Activated CD8-positive, alpha-beta memory T cell treated with anti-CD3 and anti-CD28 coated beads for 24 hours (primary cell): Measurements from ENCODE around the gene TLL2.
A peak's percentile ranks its signal among the peaks of the same experiment; 100 is the strongest.

ENCODE experiments used
- DNase-seq: peaks from one replicate; pipeline ENCODE4 v3.0.0-alpha.2; 2020

The TLL2 gene

DNA sequence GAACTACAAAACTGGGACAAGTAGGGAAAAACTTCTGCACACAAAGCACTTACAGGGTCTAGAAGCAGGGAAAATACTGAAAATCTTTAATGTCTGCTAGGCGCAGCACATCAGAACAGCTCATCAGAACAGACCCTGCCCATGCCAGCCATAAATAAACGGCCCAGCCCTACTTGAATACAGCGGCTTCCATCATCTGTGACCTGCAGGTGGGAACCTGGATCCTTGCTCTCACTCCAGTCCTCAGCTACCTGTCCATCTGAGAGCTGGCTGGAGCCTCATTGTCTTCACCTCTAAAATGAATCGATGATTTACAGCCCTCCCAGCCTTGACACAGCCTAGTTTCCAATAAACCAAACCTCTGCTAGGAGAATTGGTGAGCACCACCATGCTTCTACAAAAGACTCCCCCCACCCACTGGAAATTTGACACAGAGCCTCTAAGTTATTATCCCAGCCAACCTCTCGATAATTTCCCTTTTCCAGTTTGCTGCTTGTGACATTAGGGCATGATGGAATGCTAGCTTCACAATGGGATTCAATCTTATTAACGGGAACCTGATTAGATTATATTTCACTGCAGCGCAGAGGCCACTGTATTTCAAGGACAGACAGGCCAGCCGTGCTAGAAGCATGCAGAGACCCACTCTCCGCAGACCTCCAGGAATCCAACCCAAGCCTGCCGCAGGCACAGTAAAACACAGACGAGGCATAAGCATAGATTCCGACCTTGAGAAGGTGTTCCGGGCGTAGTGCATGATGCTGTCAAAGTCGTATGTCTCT is 93.3 kb downstream of the TLL2 start:
- no peak for DNase-seq

DNA sequence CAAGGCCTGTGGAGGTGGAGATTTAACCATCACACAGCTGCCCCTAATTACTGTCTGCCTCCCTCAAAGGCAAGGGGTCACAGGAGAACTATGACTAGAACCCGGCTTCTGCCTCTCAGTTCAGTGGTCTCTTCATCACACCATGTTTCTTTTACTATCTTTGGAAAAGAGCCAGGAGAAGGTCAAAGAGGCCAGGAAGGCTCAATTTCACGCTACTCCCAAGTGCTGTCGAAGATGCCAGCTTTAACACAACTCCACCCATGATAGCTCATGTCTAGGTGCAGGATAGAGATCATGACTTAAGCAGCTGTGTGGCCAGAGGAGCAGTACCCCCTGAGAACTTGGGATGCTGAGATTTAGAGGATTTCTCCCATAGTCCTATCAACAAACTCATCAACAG is 94.4 kb downstream of the TLL2 start:
- no peak for DNase-seq

DNA sequence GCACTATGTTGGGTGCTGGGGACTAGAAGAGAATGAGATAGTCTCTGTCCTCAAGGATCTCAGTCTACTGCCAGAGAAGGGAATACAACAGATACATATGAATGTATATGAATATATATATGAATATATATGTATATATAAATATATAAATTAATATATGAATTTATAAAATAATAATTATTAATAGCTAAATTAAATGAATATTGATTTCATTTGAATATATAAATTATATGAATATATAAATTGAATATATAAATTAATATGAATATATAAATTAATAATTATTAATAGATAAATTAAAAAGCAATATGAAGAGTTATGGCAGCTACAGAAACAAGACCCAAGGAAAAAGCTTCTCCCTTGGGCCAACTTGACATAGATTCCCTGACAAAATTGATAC is 95.1 kb downstream of the TLL2 start:
- no peak for DNase-seq

DNA sequence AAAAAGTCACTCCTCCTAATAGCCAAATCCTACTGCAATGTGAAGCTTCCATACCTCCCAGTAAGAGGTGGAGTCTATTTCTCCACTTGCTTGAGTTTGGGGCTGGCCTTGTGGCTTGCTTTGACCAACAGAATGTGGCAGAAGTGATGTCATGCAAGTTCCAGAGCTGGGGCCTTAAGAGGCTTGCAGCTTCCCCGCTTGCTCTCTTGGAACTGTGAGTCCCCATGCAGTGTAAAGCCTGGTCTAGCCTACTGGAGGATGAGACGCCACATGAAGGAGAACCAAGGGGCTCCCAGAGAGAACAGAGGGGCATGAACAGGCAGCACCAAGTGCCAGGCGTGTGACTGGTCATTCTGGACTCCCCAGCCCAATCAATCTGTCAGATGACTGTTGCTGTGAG is 96.3 kb downstream of the TLL2 start:
- no peak for DNase-seq

DNA sequence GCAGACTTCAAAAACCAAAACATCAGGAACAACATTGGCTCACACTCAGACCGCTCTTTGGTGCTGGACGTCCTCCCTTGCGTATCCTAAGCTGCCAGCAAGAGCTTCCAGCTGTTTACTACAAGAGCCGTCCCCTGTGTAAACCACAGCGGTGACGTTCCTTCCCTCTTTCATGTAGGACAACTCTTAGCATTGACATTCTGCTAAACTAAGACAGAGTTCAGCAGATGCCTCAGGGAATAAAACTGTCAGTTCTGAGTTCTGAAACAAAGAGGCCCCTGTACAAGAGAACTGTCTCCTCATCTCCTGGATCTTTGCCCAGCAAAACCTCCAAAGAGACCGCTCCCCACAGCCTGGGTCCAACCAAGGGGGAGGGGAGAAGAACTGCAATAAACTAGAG is 97.1 kb downstream of the TLL2 start:
- no peak for DNase-seq

DNA sequence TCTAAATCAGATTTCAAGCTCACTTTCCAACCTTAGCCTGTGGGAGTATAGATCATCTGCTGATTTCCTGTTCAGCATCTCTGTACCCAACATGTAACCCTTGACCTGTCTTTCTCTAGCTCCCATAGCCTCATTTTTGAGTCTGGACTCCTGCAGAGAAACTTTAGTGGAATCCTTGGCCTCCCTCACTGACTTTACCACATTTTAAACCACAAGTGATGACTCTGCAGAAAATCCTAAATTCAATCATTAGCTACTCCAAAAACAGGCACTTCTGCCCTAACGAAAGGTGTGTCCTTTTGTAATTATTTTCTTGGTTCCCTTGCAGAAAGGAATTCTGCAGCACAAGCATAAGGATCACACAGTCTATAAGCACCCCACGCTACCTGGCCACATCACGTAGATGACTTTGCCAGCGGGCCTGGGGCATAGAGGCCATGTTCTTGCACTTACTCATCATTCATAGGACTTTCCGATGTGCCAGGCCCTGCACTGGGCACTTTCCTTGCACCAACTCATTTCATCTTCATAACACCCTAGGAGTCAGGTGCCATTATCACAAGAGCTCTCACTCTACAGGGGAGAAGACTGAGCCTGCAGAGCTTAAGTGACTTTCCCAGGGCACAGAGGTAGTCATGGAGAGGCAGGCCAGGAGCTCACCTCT is 97.7 kb downstream of the TLL2 start:
- DNase-seq, result no peak

DNA sequence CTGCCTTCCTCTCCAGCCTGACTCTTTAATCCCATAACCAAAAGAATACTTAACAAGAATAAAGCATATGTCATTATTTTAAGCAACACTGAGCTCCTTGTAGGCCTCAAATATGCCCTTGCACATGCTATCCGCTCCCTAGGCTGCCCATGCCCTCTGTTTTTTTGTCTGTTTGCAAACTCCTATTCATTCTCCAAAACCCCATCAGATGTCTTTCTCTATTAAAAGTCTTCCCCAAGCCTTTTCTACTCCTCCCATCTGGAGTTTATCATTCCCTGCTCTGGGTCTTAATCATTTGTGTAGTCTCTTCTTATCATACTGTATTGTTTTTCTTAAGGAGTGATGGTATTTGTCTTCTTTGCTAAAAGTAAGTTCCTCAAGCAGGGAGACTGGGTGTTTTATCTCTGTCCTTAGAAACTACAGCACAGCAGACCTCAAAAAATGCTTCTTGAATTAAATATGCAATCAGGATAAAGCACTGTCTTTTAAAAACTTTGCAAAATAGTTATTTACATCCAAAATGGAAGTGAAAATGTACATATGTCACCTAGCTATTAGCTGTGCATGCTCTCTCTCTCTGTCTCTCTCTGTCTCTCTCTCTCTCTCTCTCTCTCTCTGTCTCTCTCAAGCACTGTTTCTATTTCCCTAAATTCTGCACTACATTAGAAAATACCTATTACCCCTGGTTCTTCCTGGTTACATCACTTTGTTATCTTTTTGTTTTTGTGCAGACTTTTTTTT is 98.4 kb downstream of the TLL2 start:
- DNase-seq, result no peak

DNA sequence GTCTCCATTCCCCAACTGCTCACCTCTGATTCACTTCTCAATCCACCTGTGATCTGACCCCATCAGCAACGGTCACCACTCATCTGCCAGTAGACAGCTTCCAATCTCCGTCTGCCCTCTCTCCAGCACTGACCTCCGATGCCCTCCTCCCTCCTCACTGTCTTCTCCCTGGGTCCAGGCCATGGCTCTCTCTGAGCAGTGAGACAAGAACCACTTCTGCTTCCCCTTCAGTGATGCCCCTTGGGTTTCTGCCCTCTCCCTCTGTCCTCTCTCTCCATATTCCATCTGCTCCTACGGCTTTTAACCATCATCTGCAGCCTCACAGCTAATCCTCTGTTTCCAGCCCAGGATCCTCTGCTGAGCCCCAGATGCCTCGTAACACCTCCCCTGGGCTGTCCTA is 99.4 kb downstream of the TLL2 start:
- DNase-seq, result peak; percentile 15

DNA sequence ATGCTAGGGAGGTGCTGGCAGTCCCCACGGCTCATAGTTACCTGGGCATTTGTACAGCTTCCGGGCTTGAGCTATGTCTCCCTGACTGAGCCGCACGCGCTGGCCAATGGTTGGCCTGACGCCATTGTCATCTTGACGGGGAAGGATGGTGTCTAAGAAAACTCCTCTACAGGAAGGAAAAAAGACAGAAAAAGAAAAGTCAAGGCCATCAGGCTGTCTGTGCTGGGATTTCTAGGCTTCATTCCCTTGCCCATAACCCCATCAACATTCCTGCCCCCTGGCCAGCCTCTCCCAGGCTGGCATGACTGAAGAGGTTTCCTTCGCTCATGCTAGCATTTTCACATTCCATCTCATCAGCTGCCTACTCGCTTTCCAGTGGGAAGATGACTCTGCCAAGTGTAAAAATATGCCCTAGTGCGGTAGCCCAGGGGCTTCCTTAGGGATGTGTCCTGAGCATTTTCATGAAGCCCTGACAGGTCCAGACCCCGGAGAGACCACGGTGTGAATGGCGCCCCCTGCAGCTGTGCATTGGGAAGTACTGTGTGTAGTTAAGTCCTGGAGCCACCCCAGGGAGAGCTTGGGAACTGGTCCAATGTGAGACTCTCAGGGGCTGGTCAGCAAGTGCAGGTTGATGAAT is 100.5 kb downstream of the TLL2 start:
- peak; percentile 28 for DNase-seq

DNA sequence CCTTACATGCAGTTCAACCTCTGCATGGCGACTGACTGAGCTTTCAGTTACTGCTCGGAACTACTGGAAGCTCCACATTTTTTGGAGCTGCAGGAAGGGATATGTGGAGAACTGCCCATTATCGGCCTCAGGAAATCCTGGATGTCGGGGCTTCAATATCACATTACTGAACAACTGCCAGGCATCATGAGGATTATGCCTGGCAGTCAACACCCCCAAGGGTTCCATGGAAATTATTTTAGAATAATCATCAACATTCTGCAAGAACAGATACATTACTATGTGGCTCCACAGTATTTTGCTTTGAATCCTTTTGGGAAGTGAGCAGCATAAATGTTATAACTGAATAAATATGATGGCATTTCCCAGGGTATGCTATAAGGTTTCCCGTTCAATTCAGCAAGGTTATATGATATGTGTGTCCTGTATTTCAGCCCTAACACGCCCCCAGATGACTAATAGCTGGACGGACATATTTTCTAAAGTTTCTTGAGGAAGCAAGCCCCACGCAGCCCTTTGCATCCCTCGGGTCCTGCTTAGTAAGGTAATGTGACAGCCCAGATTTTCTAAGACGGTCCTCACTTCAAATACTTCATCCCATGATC is 101.9 kb downstream of the TLL2 start:
- peak; percentile 13 for DNase-seq

DNA sequence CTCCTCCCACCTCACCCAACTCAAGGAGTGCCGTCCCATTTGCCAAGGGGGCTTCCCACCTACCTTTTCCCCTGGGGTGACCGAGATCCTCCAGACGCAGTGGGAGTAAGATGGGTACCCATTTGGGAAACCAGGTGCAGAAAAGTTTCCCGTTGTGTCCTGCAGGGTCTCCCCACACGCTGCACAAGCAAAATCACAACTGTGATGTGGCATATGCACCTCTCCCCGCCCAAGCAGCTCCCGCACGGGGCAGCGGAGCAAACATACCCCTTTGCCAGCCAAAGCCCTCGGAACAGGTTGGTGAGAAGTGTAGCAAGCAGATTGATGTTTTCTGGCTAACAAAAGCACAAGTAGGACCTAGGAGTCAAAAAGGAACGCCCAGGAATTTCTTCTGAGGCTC is 103.4 kb downstream of the TLL2 start:
- DNase-seq, result peak; percentile 17

DNA sequence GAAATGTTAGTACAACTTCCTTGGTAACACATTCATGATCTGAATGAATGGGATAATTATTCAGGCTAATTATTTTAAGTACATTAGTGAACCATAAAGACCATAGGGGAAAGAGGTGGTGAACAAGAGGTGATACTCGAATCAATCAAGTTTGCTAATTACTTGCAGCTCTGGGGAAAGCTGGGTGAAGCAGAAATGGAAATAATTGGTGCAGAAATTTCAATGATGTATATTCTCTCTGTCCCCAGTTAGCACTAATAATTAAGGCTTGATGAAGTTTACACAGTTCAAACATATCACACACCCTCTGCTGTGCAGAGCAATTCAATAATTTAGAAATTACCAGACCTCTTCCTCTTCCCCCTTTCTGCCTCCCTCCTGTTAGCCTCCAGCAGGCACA is 105.5 kb downstream of the TLL2 start:
- DNase-seq, result no peak

DNA sequence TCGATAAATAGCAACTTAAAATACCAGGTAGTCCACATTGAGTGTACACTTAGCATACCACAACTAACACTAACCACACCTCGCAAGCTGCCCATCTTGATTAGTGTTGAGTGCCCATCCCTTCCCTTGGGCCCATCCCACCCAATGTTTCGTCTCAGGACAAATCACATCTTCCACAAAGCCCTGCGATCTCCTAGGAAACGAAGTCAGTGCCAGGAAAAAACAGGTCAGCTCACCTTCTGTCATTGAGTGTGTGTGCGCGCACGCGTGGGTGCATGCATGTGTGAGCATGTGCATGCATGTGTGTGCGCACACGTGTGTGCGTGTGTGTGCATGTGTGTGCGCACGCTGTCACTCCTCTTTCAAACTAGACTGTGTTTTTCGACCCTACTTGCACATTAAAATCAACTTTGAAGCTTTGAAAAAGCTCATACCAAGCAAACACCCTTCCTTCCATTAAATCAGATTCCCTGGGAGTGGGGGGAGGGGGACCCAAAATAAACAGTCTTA is 106.1 kb downstream of the TLL2 start:
- no peak for DNase-seq

DNA sequence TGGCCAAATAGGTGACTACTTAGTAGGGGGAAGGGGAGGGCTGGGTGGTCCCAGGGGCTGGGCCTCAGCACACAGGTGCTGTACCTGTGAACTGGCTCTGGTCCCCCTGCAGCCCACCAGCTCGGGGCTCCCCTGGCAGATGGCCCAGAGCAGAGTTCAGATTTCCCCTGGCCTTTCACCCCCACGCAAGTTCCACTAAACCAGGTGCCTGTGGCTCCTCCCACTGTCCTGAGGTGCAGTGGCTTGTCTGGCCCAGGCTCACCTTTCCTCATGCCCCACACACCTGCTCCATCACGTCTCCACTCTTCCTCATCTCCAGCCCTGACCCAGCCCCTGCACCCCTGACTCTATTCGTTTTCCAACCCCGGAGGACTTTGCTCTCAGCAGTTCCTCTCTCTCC is 107.6 kb downstream of the TLL2 start:
- DNase-seq, result peak; percentile 19

DNA sequence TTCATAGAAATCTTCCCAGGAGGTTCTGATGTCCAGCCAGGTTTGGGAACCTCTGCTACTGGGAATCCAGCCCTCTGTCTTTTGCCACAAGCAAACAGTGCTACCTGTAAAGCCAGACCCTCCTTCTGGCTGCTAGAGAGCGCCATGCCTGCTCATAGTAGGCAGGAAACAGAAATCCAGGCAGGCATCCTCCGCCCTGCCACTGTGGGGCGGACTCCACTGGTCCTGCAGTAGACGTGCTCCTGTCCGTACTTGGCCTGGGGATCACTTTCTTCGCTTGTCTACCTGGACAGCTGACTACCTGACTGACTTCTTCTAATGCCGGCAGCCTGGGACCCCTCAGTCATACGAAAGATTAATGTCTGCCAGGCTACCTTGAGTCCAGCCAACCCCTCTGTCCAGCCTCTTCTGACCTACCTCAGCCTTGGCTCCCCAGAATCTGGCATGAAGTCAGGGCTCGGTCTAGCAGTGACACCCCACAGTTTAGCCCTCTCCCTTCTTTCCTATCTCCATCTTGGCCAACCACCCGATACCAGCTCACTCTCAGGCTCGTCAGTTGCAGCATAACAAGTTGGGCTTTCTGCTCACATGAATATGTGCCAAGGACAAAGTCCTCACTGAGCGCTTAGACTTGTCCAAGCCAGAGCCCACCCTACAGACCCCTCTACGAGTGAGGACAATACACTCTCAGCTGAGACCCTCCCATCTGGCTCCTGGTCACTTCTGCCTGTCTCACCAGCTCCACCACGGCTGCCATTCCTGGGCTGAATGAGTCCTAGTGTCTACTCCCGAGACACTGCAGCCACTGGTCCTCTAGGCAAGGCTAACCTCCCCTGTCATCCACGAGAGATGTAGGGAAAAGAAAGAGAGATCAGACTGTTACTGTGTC is 111.1 kb downstream of the TLL2 start:
- DNase-seq, result no peak

DNA sequence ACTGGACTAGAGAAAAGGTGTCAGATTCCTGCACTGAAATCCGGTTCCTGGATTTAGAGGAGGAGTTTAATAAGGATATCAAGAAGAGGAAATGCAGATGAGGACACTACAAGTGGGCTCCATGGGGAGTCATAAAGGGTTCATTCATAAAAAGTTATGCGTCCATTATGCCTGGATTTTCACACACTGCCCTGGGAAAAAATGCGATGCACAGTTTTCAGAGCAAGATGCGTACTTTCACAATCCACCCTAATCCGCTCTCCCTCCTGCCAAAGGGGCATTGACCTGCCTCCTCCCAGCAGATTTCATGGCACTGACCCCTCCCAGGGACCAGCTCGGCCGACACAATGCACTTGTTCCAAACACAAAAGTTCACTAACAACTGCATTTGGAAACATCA is 112.7 kb downstream of the TLL2 start:
- DNase-seq, result no peak

DNA sequence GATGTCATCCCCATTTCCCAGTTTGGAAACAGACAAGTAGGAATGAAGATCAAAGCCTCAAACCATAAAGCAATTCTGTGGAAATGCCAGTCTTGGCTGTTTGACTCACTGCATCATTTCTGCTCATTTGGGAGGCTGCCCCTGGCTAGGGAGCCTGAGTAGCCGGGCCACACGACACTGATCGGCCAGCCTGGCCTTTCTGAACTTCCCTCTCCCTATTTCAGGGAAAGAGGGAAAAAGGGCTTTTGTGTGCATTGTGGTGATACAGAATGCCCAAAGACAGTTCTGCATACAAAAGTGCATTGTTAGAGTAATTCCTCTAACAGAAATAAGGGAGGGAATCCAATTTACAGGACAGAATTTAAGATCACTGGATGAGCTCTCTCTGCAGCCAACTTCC is 113.3 kb downstream of the TLL2 start:
- DNase-seq, result no peak

DNA sequence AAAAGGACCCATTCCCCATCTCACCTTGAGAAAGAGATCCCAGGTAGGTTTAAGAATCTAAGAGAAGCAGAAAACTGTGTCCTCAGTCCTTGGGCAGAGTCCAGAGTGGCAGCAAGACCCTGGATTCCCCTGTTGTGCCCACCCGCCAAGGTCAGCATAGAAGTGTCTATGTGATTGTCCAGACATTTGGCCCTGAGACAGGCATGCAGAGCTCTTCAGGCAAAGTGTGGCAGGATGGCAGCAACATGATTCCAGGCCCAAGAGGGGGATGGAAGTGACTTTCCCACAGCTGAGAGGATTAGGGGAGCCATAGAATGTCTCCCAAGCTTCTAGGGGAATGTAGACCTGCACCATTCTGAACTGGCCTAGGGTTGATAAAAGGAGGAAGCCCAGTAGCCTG is 115.8 kb downstream of the TLL2 start:
- no peak for DNase-seq

DNA sequence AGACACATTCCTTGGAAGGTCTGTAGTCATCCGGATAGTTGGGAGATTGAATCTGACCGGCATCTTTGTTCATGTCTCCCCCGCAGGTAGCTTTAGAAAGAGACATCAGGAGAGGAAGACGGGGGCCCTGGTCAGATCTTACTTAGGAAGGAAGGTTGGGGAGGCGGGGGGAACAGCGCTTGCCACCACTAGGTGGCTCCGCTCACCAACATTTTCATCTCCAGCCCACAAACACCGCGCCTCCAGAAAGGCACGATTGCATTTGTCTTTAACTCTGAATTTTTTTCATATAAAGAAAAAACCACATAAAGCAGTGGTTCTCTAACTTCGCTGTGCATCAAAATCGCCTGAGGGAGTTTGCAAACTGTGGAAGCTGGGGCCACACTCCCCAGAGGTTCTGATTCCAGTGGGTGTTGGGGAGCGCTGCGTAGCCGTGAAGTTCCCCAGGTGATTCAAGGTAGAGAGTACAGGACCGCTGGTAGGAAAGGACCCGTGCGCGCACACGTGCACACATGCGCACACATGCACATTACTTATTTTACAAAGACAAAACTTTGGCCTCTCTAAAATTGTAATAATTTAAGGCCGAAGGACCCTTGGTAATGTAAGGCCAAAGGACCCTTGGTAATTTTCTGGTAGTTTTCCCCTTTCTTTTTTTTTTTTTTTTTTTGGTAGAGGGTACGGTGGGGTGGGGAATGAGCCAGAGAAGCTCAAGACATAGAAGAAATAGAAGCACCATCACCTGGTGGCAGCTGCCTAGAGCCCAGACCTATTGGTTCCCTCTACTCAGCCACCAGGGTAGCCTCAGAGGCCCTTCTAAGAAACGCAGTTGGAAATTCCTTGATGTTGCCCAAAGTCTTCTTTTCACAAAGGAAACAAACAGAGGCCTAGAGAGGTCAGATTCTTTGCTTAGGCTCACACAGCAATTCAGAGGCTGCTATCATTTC is 117.5 kb downstream of the TLL2 start:
- DNase-seq, result peak; percentile 77

DNA sequence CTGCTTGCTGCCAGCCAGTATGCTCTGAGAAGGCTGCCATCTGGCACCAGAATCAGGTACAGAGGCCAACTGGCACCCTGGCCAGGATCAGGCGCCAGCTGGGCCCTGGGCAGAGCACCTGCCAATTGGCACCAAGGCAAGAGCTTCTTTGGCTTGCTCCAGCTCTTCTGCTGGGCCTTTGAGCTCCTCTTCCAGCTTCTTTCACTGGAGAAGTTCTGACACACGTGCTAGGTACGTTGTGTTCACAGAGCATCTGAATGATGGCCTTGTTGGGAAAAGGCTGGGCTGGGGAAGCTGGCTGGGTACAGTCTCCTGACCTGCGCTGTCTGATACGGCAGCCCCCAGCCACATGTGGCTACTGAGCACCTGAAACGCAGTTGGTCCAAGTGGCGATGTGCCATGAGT is 123.3 kb downstream of the TLL2 start:
- DNase-seq, result no peak

DNA sequence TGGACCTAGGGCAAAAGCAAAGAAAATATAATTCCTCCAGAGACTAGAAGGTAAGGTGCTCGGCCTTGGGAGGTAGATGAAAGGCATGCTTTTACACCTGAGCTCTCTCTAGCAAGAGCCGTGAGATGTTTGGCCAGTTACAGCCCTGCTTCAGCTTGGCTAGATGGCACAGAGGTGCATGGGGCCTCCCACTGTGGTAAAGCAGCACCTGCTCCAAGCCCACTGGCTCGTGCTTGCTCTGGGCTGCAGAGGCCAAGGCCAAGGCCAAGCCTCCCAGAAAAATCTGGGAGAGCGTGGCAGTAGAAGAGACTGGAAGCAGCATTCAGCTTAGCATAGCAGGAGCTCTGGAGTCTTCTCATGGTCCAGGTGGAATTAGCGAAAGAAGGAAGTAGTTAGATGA is 123.9 kb downstream of the TLL2 start:
- DNase-seq, result no peak
